Heart left ventricle (tissue), 16 donors: ENCODE measurements around the gene LIN7C. TPM values are rescaled to one million over a fixed set of nuclear protein-coding genes. Genes with fewer than 3 reads are reported as not detected.

ENCODE experiments used
- ATAC-seq, 4 donors: fragments of 200-7000 bp; cut with Tn5 transposase; one replicate each; pipeline ENCODE4 v1.9.1; 2020 to 2022; ENCODE audit warnings: moderate library complexity in 4 of 4, mild to moderate bottlenecking in 3 of 4, moderate number of reproducible peaks in 1 of 4
- DNase-seq, 5 donors: peaks; one replicate each; pipeline ENCODE4 v3.0.0-alpha.2; 2020
- H3K27ac ChIP-seq, 12 donors: fragments of 200-600 bp; sonication (generic) in 4 of 12; one replicate each; pipeline versions ENCODE4 v1.5.0 to v1.8.0; 2016 to 2022; ENCODE audit warnings: mild to moderate bottlenecking in 2 of 12
- H3K27me3 ChIP-seq, 9 donors: fragments of 200-600 bp; sonication (generic) in 2 of 9; one replicate each; pipeline versions ENCODE4 v1.5.1 to v1.8.0; 2016 to 2022; ENCODE audit warnings: mild to moderate bottlenecking in 3 of 9
- H3K36me3 ChIP-seq, 9 donors: fragments of 200-600 bp; sonication (generic) in 2 of 9; one replicate each; pipeline versions ENCODE4 v1.5.0 to v1.8.0; 2018 to 2022; ENCODE audit warnings: mild to moderate bottlenecking in 2 of 9
- H3K4me1 ChIP-seq, 12 donors: fragments of 200-600 bp; sonication (generic) in 4 of 12; one replicate each; pipeline versions ENCODE4 v1.5.0 to v1.8.0; 2016 to 2022; ENCODE audit warnings: mild to moderate bottlenecking in 3 of 12
- H3K4me3 ChIP-seq, 12 donors: fragments of 200-600 bp; sonication (generic) in 4 of 12; one replicate each; pipeline versions ENCODE4 v1.5.0 to v1.8.0; 2017 to 2022; ENCODE audit warnings: mild to moderate bottlenecking in 9 of 12, moderate library complexity in 4 of 12
- H3K9me3 ChIP-seq, 12 donors: fragments of 200-600 bp; sonication (generic) in 4 of 12; one replicate each; pipeline versions ENCODE4 v1.5.0 to v1.8.0; 2016 to 2022; ENCODE audit warnings: mild to moderate bottlenecking in 1 of 12
- POLR2A ChIP-seq, 2 donors: fragments of 450-650 bp; IDR thresholded peaks; one replicate each; pipeline ENCODE4 v1.6.1; 2017; ENCODE audit warnings: antibody characterized with exemption in 2 of 2, mild to moderate bottlenecking in 2 of 2, moderate library complexity in 2 of 2
- WGBS, 4 donors: extraction: QIAGEN DNeasy Blood & Tissue Kit in 2 of 4; methylation state at CpG; one replicate each; pipeline versions ENCODE4 v1.1.5 to v1.1.7; 2013 to 2018; 5-methylcytosine and 5-hydroxymethylcytosine counted together
- intact Hi-C, 10 donors: fragments of 100-400 bp; cut with DNase I; formaldehyde crosslinking; loops; one replicate each; pipeline versions ENCODE4 v1.11.1 to v1.14.2; 2022
- polyA plus RNA-seq, 2 donors: library from polyadenylated mRNA; stranded (reverse); fragments of 200-250 nt; gene quantifications; one replicate each; pipeline ENCODE4 v1.2.3, GENCODE V29; 2013
- total RNA-seq, 9 donors: library from RNA; depleted of rRNA in 2 of 9; stranded (reverse); fragments of >200 nt in 2 of 9; fragmentation: NEBNext Ultra II Directional in 3 of 9; extraction: Animal tissue kit (Norgen Biotek cat#: 25700) in 3 of 9; gene quantifications; one replicate each; pipeline versions ENCODE4 v1.1.0 to v1.2.4, GENCODE V29; 2016 to 2023
- TF ChIP-seq, protein P1 (sequence below), 12 donors: fragments of 200-600 bp; sonication (generic) in 4 of 12; IDR thresholded peaks; one replicate each; pipeline versions ENCODE4 v1.5.0 to v1.8.0; 2018 to 2022; ENCODE audit warnings: antibody characterized with exemption in 12 of 12, mild to moderate bottlenecking in 5 of 12
- donor health status: ischemic (EF 13 %, LVEDD 7.1; RV severe dilation, severe dysfunction).
- donor health status: healthy with polysubstance abuse.
- donor health status: DM: no; HTN: yes; CAD: no.
- donor health status: DM: no; HTN: no; CAD: no.
- donor health status: ischemic (EF 25% LVEDD 6.9; RV normal size, moderate dysfunction).
- donor health status: ischemic (EF 25% LVEDD 5.7; RV mildly dilated, moderate dysfunction).
- donor health status: healthy.
- donor health status: DM: yes; HTN: yes; CAD: no.
- donor health status: ischemic (EF 35%, LVEDD 5.7; RV mildly dilated, moderate dysfunction).
- donor health status: nonischemic (EF 11% LVEDD 7.7; RV severe dilation, severe dysfunction).
- donor health status: DM: yes; HTN: yes; CAD: no.
- donor health status: PGD.
- donor health status: ischemic (EF 29% LVEDD 5.4; RV normal size, mild dysfunction).
- donor health status: nonischemic (EF 23%, LVEDD 6.1; RV moderate dilation, normal function).

Gene LIN7C
- total and polyA plus RNA-seq, 11 donors = 5.0 to 24.1 (median 16.1) TPM

DNA sequence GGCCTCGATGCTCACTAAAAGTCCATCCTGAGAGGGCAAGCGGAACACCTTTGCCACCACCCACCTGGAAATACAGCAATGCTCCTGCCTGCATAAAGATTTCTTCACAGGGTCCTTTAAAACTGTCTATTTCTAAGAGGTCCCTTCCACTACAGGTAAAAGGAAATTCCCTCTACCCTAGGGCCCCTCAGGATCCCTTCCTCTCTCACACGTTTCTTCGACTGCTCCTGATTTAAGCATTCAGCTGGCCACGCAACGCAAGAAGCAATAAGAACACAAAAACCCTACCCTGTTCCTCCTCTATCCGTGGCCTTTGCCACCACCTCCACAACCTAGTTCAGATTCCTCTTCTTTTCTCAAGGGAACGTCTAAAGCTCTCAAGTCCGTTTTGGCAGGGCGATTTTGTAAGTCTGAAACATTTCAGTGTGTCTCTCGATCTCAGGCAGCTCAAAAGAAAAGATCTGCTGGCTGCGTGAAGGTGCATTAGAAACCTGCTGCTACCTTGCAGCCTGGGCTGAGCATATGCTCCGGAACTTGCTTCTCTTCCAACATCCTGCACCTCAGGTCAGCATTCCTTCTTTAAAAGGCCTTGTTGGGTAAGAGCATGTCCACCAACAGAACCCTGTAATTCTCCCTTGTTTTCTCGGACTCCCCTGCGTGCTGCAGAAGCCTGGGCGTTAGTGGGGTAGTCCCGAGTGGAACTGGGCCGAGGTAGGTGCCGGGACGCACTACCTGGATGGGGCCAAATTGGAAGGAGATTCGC lies 35.6 kb downstream of the LIN7C start:
- 20 to 45% (median 29%) methylated on average over 13 to 21 of the region's 21 CpGs for WGBS, 4 donors
- TF ChIP-seq, protein P1, sequence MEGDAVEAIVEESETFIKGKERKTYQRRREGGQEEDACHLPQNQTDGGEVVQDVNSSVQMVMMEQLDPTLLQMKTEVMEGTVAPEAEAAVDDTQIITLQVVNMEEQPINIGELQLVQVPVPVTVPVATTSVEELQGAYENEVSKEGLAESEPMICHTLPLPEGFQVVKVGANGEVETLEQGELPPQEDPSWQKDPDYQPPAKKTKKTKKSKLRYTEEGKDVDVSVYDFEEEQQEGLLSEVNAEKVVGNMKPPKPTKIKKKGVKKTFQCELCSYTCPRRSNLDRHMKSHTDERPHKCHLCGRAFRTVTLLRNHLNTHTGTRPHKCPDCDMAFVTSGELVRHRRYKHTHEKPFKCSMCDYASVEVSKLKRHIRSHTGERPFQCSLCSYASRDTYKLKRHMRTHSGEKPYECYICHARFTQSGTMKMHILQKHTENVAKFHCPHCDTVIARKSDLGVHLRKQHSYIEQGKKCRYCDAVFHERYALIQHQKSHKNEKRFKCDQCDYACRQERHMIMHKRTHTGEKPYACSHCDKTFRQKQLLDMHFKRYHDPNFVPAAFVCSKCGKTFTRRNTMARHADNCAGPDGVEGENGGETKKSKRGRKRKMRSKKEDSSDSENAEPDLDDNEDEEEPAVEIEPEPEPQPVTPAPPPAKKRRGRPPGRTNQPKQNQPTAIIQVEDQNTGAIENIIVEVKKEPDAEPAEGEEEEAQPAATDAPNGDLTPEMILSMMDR (IDR thresholded peaks at IDR 0.05) = no peak
- TF ChIP-seq POLR2A (IDR thresholded peaks at IDR 0.05) = no peak
- Histone ChIP-seq H3K36me3 (no peaks in the 10 kb centered on the region), H3K9me3 (no peaks in the 10 kb centered on the region), H3K27me3 (no peaks in the 10 kb centered on the region), H3K4me3 (peak overlapping the region; percentile 55 to 99 (median 79)), H3K4me1 (peaks cover 0 to 44% (median 20%) of the 10 kb centered on the region in 12 donors), H3K27ac (peak overlapping the region in 11 of 12 donors; percentile 69 to 93 (median 89))
- DNase-seq = peak in 1 of 5 donors; percentile 32
- intact Hi-C loops = loop anchor here in 7 of 10 donors (5.0 to 10.0 kb wide), 5 partner anchors 74 to 106 kb away; partner anchors contain the start of gene CCDC34 (in 3 of the 7)
- no peak for ATAC-seq

DNA sequence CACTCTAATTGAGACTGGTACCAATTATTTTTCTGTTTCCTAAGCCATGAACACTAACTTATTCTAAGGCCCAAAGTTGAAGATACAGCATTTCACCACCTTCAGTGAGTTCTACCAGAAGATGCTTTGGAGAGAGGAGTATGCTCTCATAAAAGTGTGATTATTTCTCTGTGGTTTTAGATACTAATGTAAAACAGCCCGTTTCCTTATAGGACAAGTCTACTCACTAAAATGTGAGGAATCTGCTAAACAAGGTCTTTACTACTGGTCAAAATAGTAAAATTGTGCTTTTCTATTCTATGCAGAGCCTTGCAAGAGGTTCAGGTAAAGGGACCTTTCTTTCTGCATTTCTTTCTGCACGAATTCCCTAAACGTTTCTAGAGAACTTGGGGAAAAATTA lies 36.4 kb downstream of the LIN7C start:
- Histone ChIP-seq H3K4me3 (peak overlapping the region in 10 of 12 donors; percentile 11 to 99 (median 79)), H3K9me3 (no peaks in the 10 kb centered on the region), H3K4me1 (peaks cover 0 to 53% (median 27%) of the 10 kb centered on the region in 12 donors), H3K36me3 (no peaks in the 10 kb centered on the region), H3K27ac (peak overlapping the region in 1 of 12 donors; percentile 80), H3K27me3 (no peaks in the 10 kb centered on the region)
- no peak for DNase-seq
- TF ChIP-seq, protein P1 (IDR thresholded peaks at IDR 0.05) = no peak
- TF ChIP-seq POLR2A (IDR thresholded peaks at IDR 0.05) = no peak
- intact Hi-C loops = loop anchor here in 7 of 10 donors (5.0 to 10.0 kb wide), 5 partner anchors 73 to 105 kb away; partner anchors contain the start of gene CCDC34 (in 3 of the 7)
- 61 to 75% (median 74%) methylated on average over 3 of the region's 3 CpGs for WGBS, 4 donors
- ATAC-seq = no peak

DNA sequence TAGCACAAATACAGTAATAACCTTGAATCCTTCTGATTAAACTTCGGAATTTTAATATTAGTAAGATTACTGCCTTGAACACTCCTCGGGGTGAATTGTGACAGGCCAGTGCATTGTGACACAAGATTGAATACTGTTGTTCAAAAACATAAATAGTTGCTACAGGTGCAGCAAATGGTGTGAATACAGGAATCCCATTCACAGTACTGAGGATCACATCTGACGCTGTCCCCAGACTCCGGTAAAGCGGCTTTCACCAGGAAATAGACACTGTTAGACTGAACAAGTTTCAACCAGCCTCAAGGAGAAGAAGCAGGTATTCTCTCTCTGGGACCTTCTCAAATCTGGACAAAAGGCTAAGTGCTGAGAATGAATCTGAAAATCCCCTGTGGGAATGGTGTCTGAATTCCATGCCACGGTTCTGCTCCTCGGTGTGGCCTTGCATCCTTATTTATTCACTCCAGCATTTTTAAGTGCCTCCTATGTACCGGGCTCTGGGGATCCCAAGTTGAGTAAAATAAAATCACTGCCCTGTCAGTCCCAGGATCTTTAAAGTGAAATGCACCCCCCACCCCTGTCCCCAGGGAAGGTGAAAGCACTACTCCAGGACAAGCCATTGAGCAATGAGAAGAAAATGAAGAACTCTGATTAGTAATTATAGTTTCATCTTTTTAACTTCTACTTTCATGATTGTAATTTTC lies 37.4 kb downstream of the LIN7C start:
- Histone ChIP-seq H3K27me3 (no peaks in the 10 kb centered on the region), H3K27ac (peak overlapping the region in 4 of 12 donors; percentile 14 to 80 (median 36)), H3K4me3 (peak overlapping the region in 9 of 12 donors; percentile 15 to 99 (median 79)), H3K36me3 (no peaks in the 10 kb centered on the region), H3K9me3 (no peaks in the 10 kb centered on the region), H3K4me1 (peaks cover 0 to 63% (median 36%) of the 10 kb centered on the region in 12 donors)
- DNase-seq = no peak
- TF ChIP-seq, protein P1 (IDR thresholded peaks at IDR 0.05) = no peak
- no peak for TF ChIP-seq POLR2A (IDR thresholded peaks at IDR 0.05)
- 53 to 61% (median 54%) methylated on average over 8 of the region's 8 CpGs for WGBS, 4 donors
- ATAC-seq = no peak
- intact Hi-C loops = loop anchor here in 2 of 10 donors (5.0 kb wide), 2 partner anchors 82 to 107 kb away; partner anchors contain the start of gene CCDC34 (in 1 of the 2)
